Mammary epithelial cell (primary cell): ENCODE data around the gene MUC5B.

Experiments
- EZH2 ChIP-seq: IDR thresholded peaks from 2 replicates; pipeline ENCODE4 v1.6.1; 2012; ENCODE audit warnings: low read length, inconsistent platforms, borderline replicate concordance
- TF ChIP-seq, protein P1 (sequence below), 2 donors: IDR thresholded peaks in 1 of 2; conservative IDR thresholded peaks in 1 of 2; 2 replicates each; pipeline ENCODE4 v1.5.1; 2011 to 2012; ENCODE audit warnings: inconsistent platforms in 2 of 2, low read length in 2 of 2, mild to moderate bottlenecking in 2 of 2, control low read depth in 1 of 2, low read depth in 1 of 2; ENCODE audit not compliant: insufficient read depth in 1 of 2; ENCODE audit errors: extremely low read depth in 1 of 2

DNA sequence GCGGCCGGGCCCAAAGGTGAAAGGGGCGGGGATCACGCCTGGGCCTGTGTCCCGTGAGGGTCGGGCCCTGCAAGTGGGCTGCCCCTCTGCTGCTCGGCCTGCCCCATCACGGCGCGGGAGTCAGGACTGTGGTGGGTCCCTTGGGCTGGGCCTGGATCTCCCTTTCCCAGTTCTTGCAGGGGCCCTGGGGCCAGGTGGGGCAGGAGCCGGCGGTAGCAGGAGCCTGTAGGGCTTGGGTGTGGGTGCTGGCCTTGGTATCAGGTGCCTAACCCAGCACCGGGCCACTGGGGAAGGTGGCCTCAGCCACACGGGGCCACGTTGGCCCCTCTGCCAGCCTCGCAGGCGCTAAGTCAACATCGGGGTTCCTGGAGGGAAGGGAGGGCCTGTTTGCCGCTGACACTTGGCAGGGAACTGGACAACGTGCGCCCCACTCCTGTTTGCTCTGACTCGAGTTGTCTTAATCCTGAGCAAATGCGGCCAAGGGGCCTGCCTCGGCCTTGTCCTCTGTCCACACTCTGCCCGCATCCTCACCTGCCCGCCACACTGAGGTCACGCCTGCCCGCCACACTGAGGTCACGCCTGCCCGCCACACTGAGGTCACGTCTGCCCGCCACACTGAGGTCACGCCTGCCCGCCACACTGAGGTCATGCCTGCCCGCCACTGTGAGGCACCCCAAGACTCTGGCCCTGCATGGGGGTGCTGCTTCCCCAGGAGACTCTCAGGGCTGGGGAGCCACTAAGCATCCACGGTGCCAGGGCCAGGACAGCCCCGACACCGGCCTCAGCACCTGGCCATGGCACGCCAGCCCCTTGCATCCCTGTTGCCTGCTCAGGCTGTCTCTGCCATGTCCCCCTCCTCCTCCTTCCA is 14.2 kb upstream of the MUC5B start:
- TF ChIP-seq, protein P1, sequence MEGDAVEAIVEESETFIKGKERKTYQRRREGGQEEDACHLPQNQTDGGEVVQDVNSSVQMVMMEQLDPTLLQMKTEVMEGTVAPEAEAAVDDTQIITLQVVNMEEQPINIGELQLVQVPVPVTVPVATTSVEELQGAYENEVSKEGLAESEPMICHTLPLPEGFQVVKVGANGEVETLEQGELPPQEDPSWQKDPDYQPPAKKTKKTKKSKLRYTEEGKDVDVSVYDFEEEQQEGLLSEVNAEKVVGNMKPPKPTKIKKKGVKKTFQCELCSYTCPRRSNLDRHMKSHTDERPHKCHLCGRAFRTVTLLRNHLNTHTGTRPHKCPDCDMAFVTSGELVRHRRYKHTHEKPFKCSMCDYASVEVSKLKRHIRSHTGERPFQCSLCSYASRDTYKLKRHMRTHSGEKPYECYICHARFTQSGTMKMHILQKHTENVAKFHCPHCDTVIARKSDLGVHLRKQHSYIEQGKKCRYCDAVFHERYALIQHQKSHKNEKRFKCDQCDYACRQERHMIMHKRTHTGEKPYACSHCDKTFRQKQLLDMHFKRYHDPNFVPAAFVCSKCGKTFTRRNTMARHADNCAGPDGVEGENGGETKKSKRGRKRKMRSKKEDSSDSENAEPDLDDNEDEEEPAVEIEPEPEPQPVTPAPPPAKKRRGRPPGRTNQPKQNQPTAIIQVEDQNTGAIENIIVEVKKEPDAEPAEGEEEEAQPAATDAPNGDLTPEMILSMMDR (conservative IDR thresholded peaks at IDR 0.05 in 1 of 2, IDR thresholded peaks at IDR 0.05 in 1 of 2; ENCODE audit: extremely low read depth in 1 of 2, insufficient read depth in 1 of 2, low read depth in 1 of 2, low read length in 2 of 2): no peak
- no peak for TF ChIP-seq EZH2
